ENCODE measurements around the gene C2orf80.

The C2orf80 gene

DNA sequence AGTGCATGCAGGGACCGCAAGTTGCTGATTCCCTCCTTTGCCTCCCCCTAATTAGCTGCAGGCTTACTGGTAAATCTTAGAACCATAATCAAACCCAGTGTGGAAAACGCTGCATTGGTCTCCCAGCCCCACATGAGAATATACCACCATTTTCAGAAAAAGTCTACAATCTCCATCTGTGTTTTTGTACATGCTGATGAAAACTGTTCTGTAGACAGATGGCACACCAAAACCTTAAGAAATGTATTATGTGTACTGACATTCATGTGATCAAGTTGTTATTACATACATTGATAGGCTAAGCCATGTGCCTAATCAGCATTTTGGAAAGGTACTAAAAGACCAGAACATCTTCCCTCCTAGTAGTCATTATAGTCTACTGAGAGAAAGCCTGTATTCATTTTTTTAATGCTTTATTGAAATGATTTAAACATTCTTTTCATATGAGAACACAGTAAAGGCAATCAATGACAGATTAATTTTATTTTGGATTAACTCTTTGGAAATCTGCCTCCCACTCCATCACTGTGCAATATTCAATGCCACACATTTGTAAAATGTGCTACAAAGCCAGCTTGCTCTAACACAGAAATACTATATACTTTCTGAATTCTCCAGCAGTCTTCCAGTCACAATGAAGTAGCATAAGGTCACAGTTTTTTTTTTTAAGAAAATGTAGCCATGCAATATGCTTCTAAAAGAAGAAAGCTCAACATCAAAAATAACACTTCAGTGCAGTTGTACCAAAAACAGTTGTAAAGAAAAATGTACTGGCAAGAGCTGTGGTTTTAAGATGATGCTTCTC, 24.7 kb downstream of the C2orf80 start:
- TF ChIP-seq, protein P1, sequence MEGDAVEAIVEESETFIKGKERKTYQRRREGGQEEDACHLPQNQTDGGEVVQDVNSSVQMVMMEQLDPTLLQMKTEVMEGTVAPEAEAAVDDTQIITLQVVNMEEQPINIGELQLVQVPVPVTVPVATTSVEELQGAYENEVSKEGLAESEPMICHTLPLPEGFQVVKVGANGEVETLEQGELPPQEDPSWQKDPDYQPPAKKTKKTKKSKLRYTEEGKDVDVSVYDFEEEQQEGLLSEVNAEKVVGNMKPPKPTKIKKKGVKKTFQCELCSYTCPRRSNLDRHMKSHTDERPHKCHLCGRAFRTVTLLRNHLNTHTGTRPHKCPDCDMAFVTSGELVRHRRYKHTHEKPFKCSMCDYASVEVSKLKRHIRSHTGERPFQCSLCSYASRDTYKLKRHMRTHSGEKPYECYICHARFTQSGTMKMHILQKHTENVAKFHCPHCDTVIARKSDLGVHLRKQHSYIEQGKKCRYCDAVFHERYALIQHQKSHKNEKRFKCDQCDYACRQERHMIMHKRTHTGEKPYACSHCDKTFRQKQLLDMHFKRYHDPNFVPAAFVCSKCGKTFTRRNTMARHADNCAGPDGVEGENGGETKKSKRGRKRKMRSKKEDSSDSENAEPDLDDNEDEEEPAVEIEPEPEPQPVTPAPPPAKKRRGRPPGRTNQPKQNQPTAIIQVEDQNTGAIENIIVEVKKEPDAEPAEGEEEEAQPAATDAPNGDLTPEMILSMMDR (IDR thresholded peaks at IDR 0.05; ENCODE audit: low read depth, low read length, missing control alignments): no peak

DNA sequence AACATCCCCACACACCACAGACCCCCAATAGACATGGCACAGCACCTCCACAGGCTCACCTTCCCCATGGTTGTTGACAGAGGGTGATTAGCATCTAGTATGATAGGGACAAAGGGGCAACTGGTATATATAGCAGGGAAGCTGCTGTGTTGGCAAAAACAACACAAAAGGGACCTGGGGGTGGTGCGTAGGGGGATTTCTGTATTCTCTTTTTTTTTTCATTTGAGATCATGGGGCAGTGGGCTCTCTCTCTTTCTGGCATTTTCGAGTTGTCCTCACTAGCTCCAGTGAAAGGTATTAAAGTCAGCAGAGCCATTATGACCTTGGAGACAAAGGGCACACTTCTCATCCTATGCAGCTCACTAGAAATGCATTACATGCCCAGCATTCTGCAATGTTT, 26.3 kb downstream of the C2orf80 start, which contains the start of gene CRYGA:
Gene CRYGA (minus strand): TSS at position 101 of the 400 bp plus-strand sequence. CDS start 33 bp downstream, at position 68.
- in situ Hi-C loops (cut with HindIII; ENCODE audit: low sequenced_read_pairs): no loop called here
- TF ChIP-seq, protein P1 (IDR thresholded peaks at IDR 0.05; ENCODE audit: low read depth, low read length, missing control alignments): no peak
- H3K4me3 ChIP-seq (ENCODE audit: low read depth, low read length): no peak within 1 kb of the TSS
- no peak for DNase-seq (ENCODE audit: low read depth)

More for the DNA sequence above, 24.7 kb downstream of the C2orf80 start:
- no peak overlapping the region for H3K4me3 ChIP-seq (ENCODE audit: low read depth, low read length)
- in situ Hi-C loops (cut with HindIII; ENCODE audit: low sequenced_read_pairs): no loop called here
- no peak for DNase-seq (ENCODE audit: low read depth)

DNA sequence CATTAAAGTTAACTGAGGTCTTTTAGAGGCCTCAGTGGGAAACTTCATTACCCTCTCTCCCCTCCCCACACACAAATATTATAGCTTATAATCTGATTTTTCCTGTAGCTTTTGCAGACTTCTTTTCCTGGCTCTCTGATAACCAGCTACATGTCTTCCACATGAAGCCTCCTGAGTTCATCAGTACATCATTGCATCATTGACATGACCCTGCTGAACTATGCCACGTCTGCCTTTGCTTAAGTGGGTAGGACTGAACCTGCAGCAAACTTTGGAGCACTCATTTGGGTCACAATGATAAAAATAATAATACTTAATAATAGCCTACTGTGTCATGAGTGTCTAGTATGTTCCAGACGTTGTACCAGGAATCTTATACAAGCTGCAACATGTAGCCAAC, 33.4 kb downstream of the C2orf80 start:
- in situ Hi-C loops (cut with HindIII; ENCODE audit: low sequenced_read_pairs): no loop called here
- DNase-seq (ENCODE audit: low read depth): no peak

DNA sequence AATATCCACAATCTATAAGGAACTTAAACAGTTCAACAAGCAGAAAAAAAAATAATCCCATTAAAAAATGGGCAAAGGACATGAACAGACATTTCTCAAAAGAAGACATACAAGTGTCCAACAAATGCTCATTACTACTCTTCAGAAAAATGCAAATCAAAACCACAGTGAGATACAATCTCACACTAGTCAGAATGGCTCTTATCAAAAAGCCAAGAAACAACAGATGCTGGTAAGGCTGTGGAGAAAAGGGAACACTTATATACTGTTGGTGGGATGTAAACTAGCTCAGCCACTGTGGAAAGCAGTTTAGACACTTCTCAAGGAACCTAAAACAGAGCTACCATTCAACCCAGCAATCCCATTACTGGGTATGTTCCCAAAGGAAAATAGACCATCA, 36.7 kb downstream of the C2orf80 start:
- in situ Hi-C loops (cut with HindIII; ENCODE audit: low sequenced_read_pairs): no loop called here
- DNase-seq (ENCODE audit: low read depth): no peak
- H3K4me3 ChIP-seq (ENCODE audit: low read depth, low read length): no peak overlapping the region
- TF ChIP-seq, protein P1 (IDR thresholded peaks at IDR 0.05; ENCODE audit: low read depth, low read length, missing control alignments): no peak

More for the DNA sequence above, 33.4 kb downstream of the C2orf80 start:
- TF ChIP-seq, protein P1 (IDR thresholded peaks at IDR 0.05; ENCODE audit: low read depth, low read length, missing control alignments): no peak
- no peak overlapping the region for H3K4me3 ChIP-seq (ENCODE audit: low read depth, low read length)

DNA sequence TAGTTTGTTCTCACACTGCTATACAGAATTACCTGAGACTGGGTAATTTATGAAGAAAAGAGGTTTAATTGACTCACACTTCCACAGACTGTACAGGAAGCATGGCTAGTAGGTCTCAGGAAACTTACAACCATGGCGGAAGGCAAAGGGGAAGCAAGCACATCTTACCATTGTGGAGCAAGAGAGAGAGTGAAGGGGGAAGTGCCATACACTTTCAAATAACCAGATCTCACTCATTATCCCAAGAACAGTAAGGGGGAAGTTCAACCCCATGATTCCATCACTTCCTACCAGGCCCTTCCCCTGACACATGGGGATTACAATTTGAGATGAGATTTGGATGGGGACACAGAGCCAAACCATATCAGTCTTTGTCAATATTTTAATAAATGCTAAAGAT, 38.9 kb downstream of the C2orf80 start:
- no peak overlapping the region for H3K4me3 ChIP-seq (ENCODE audit: low read depth, low read length)
- in situ Hi-C loops (cut with HindIII; ENCODE audit: low sequenced_read_pairs): no loop called here

DNA sequence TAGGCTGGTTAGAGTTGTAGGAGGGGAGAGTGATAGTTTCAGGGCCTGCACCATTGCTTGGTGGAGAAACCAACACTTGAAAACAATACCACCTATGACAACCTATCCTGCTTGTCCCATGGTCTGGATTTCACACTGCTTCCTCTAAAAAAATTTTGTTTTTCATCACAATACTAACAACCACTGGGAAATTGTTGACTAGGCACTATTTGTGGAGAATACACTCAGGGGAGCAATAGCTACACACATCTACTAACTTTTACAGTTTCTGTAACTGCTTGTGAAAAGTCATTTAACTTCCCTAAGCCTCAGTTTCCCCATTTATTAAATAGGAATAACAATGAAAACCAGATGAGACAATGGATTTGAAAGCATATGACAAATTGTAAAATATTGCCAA, 39.7 kb downstream of the C2orf80 start:
- in situ Hi-C loops (cut with HindIII; ENCODE audit: low sequenced_read_pairs): no loop called here
- TF ChIP-seq, protein P1 (IDR thresholded peaks at IDR 0.05; ENCODE audit: low read depth, low read length, missing control alignments): no peak
- no peak for DNase-seq (ENCODE audit: low read depth)

More for the DNA sequence above, 38.9 kb downstream of the C2orf80 start:
- TF ChIP-seq, protein P1 (IDR thresholded peaks at IDR 0.05; ENCODE audit: low read depth, low read length, missing control alignments): no peak
- DNase-seq (ENCODE audit: low read depth): no peak

More for the DNA sequence above, 39.7 kb downstream of the C2orf80 start:
- H3K4me3 ChIP-seq (ENCODE audit: low read depth, low read length): no peak overlapping the region

Measured in astrocyte of the cerebellum (primary cell).